Caco-2 (cell line): ENCODE measurements around the gene FRMPD1. TPM values are rescaled to one million over a fixed set of nuclear protein-coding genes. Genes with fewer than 3 reads are reported as not detected.

ENCODE experiments used
- BruUV-seq: library from RNA; stranded (reverse); fragments of 400-500 nt; replicated peaks from 2 replicates; lab custom pipeline; 2021; lab: Mats Ljungman, UMichigan
- CTCF ChIA-PET: fragments of 300-600 bp; sonication (Branson Sonifier 250); formaldehyde crosslinking; loops from one replicate; lab custom pipeline; 2022; ENCODE audit warnings: antibody characterized with exemption; lab: Charles Lee
- POLR2A ChIA-PET: fragments of 300-600 bp; sonication (Branson Sonifier 250); formaldehyde crosslinking; loops from one replicate; lab custom pipeline; 2022; ENCODE audit warnings: antibody characterized with exemption; lab: Charles Lee
- DNase-seq, 2 experiments: peaks; one replicate each; pipeline versions ENCODE4 v3.0.0 to v3.0.0-alpha.2; 2020 to 2022
- H3K27me3 ChIP-seq: replicated peaks from 2 replicates; pipeline ENCODE4 v1.6.0; 2011; ENCODE audit warnings: low read length; ENCODE audit not compliant: control insufficient read depth, insufficient read depth
- H3K36me3 ChIP-seq: 2 replicates; pipeline ENCODE4 v1.5.1; 2011; ENCODE audit warnings: low read length; ENCODE audit not compliant: control insufficient read depth, insufficient read depth
- H3K4me1 ChIP-seq: fragments of 250-450 bp; sonication (Bioruptor Pico); 2 replicates; pipeline ENCODE4 v1.5.1; 2020; ENCODE audit warnings: mild to moderate bottlenecking
- H3K4me3 ChIP-seq: 2 replicates; pipeline ENCODE4 v1.5.1; 2011; ENCODE audit warnings: low read depth, mild to moderate bottlenecking, control low read depth, low read length
- H3K9me3 ChIP-seq: fragments of 250-450 bp; sonication (Bioruptor Pico); 2 replicates; pipeline ENCODE4 v1.5.1; 2020; ENCODE audit warnings: mild to moderate bottlenecking, moderate library complexity
- H3K27ac Mint-ChIP-seq: one replicate; pipeline ENCODE4 v1.8.0; 2022; ENCODE audit warnings: mixed read lengths; ENCODE audit not compliant: unreplicated experiment
- H3K27me3 Mint-ChIP-seq: one replicate; pipeline ENCODE4 v1.8.0; 2022; ENCODE audit warnings: mixed read lengths; ENCODE audit not compliant: insufficient read depth, unreplicated experiment
- H3K36me3 Mint-ChIP-seq: one replicate; pipeline ENCODE4 v1.8.0; 2022; ENCODE audit warnings: mild to moderate bottlenecking, mixed read lengths; ENCODE audit not compliant: insufficient read depth, unreplicated experiment
- H3K4me1 Mint-ChIP-seq: one replicate; pipeline ENCODE4 v1.8.0; 2022; ENCODE audit warnings: low read depth, mixed read lengths; ENCODE audit not compliant: unreplicated experiment
- H3K4me3 Mint-ChIP-seq: one replicate; pipeline ENCODE4 v1.8.0; 2022; ENCODE audit warnings: mild to moderate bottlenecking, moderate library complexity, mixed read lengths; ENCODE audit not compliant: unreplicated experiment
- H3K9me3 Mint-ChIP-seq: one replicate; pipeline ENCODE4 v1.8.0; 2022; ENCODE audit warnings: mixed read lengths; ENCODE audit not compliant: unreplicated experiment
- intact Hi-C: fragments of 100-400 bp; cut with micrococcal nuclease; formaldehyde crosslinking; loops from one replicate; pipeline ENCODE4 v1.10.0; 2022; ENCODE audit not compliant: unreplicated experiment
- total RNA-seq: library from RNA; stranded (reverse); gene quantifications from 2 replicates; pipeline ENCODE4 v1.2.3, GENCODE V29; 2022
- TF ChIP-seq, protein P1 (sequence below), 2 experiments: fragments of 200-600 bp in 1 of 2; IDR thresholded peaks; 1 replicate in 1 of 2; 2 replicates in 1 of 2; pipeline versions ENCODE4 v1.5.1 to v1.8.0; 2011 to 2022; ENCODE audit warnings: antibody characterized with exemption in 1 of 2, control low read depth in 1 of 2, inconsistent platforms in 1 of 2, low read depth in 1 of 2, low read length in 1 of 2, mild to moderate bottlenecking in 1 of 2, moderate library complexity in 1 of 2; ENCODE audit not compliant: insufficient read depth in 1 of 2, severe bottlenecking in 1 of 2, unreplicated experiment in 1 of 2

FRMPD1 gene
- total RNA-seq, 1 experiment from 2014 or later, result not detected

DNA sequence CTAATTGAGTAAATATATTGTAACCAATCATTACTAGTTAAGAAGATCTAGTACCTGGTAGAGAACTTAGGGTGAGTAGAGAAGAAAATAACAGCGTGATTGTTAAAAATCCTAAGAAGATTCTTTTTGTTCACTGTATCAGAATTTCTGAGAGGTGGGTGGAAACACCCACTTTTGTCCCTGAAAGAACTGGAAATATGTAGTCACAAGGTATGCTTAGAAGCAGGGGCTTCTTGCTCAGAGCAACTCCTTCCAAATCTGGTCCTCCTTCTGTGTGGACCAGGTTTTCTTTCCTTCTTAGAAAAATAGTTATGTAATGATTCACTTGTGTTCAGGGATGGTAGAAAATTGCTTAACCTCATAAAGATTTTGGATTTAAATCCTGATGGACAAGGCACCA, 46.5 kb upstream of the FRMPD1 start:
- no peak overlapping the region for H3K4me3 Mint-ChIP-seq
- no peak for DNase-seq
- no peak overlapping the region for H3K27ac Mint-ChIP-seq
- Histone ChIP-seq H3K9me3 (no peaks in the 10 kb centered on the region), H3K27me3 (no peaks in the 10 kb centered on the region), H3K36me3 (no peaks in the 10 kb centered on the region), H3K4me3 (no peak overlapping the region), H3K4me1 (peaks cover 12% of the 10 kb centered on the region)
- intact Hi-C loops, result no loop called here
- POLR2A ChIA-PET, result no interaction called here
- TF ChIP-seq, protein P1, sequence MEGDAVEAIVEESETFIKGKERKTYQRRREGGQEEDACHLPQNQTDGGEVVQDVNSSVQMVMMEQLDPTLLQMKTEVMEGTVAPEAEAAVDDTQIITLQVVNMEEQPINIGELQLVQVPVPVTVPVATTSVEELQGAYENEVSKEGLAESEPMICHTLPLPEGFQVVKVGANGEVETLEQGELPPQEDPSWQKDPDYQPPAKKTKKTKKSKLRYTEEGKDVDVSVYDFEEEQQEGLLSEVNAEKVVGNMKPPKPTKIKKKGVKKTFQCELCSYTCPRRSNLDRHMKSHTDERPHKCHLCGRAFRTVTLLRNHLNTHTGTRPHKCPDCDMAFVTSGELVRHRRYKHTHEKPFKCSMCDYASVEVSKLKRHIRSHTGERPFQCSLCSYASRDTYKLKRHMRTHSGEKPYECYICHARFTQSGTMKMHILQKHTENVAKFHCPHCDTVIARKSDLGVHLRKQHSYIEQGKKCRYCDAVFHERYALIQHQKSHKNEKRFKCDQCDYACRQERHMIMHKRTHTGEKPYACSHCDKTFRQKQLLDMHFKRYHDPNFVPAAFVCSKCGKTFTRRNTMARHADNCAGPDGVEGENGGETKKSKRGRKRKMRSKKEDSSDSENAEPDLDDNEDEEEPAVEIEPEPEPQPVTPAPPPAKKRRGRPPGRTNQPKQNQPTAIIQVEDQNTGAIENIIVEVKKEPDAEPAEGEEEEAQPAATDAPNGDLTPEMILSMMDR (IDR thresholded peaks at IDR 0.05; ENCODE audit: insufficient read depth in 1 of 2, low read depth in 1 of 2, low read length in 1 of 2, severe bottlenecking in 1 of 2, unreplicated experiment in 1 of 2), result no peak
- H3K9me3 Mint-ChIP-seq, result no peaks in the 10 kb centered on the region
- peaks cover 13% of the 10 kb centered on the region for H3K4me1 Mint-ChIP-seq
- no peaks in the 10 kb centered on the region for H3K36me3 Mint-ChIP-seq
- H3K27me3 Mint-ChIP-seq, result peaks cover 6% of the 10 kb centered on the region
- CTCF ChIA-PET, result no interaction called here
- no TSS peak for BruUV-seq

DNA sequence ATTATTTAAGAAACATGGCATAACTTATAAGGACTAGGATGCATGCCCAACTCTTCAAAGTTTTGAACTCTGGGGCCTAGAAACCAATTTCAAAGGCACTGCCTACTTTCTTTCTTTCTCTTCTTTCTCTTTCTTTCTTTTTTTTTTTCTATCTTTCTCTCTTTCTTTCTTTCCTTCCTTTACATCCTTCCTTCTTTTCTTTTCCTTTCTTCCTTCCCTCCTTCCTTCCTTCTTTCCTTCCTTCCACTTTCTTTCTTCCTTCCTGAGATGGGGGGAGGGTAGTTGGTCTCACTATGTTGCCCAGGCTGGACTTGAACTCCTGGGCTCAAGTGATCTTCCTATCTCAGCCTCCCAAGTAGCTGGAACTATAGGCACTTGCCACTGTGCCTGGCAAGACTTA, 42.5 kb upstream of the FRMPD1 start:
- CTCF ChIA-PET, result no interaction called here
- TF ChIP-seq, protein P1 (IDR thresholded peaks at IDR 0.05; ENCODE audit: insufficient read depth in 1 of 2, low read depth in 1 of 2, low read length in 1 of 2, severe bottlenecking in 1 of 2, unreplicated experiment in 1 of 2), result no peak

DNA sequence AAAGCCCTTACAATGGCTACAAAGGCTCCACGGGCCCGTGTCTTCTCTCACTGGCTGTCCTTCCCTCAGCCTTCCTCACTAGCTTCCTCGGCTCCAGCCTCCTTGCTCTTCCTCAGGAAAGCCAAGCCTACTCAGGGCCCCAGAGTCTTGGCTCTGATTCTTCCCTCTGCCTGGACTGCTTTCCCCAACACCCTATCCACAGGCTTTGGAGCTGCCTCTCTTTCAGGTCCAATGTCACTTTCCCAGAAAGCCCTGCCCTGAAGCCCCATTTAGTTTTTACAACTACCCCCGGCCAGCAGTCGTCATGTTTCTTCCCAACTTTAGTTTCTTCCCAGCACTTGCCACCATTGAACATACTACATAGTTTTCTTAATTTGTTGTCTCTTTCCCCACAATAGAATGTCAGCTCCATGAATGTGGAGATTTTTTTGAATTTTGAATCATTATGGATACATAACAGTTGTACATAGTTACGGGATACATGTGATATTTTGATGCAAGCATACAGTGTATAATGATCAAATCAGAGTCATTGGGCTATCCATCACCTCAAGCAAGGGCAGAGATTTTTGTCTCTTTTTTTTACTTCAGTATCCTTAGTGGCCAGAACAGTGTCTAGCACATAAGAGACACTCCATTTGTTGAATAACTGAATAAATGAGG, 40.9 kb upstream of the FRMPD1 start:
- H3K36me3 ChIP-seq, result no peaks in the 10 kb centered on the region
- H3K27me3 ChIP-seq, result no peaks in the 10 kb centered on the region
- TF ChIP-seq, protein P1 (IDR thresholded peaks at IDR 0.05; ENCODE audit: insufficient read depth in 1 of 2, low read depth in 1 of 2, low read length in 1 of 2, severe bottlenecking in 1 of 2, unreplicated experiment in 1 of 2), result no peak
- Mint-ChIP-seq H3K9me3 (no peaks in the 10 kb centered on the region), H3K27me3 (peaks cover 10% of the 10 kb centered on the region), H3K27ac (no peak overlapping the region), H3K36me3 (no peaks in the 10 kb centered on the region), H3K4me1 (no peaks in the 10 kb centered on the region), H3K4me3 (no peak overlapping the region)
- H3K9me3 ChIP-seq, result no peaks in the 10 kb centered on the region
- no peak for DNase-seq
- no peaks in the 10 kb centered on the region for H3K4me1 ChIP-seq
- no TSS peak for BruUV-seq
- intact Hi-C loops, result no loop called here
- ChIA-PET CTCF (no interaction called here), POLR2A (no interaction called here)
- H3K4me3 ChIP-seq, result no peak overlapping the region

More for the DNA sequence above, 42.5 kb upstream of the FRMPD1 start:
- H3K4me1 Mint-ChIP-seq, result peaks cover 2% of the 10 kb centered on the region
- Histone ChIP-seq H3K9me3 (no peaks in the 10 kb centered on the region), H3K36me3 (no peaks in the 10 kb centered on the region), H3K4me1 (peaks cover 1% of the 10 kb centered on the region), H3K4me3 (no peak overlapping the region), H3K27me3 (no peaks in the 10 kb centered on the region)
- intact Hi-C loops, result no loop called here
- POLR2A ChIA-PET, result no interaction called here
- no TSS peak for BruUV-seq
- H3K36me3 Mint-ChIP-seq, result no peaks in the 10 kb centered on the region
- no peak for DNase-seq
- no peaks in the 10 kb centered on the region for H3K9me3 Mint-ChIP-seq
- peaks cover 8% of the 10 kb centered on the region for H3K27me3 Mint-ChIP-seq
- no peak overlapping the region for H3K4me3 Mint-ChIP-seq
- H3K27ac Mint-ChIP-seq, result no peak overlapping the region
